Fibroblast of mammary gland (primary cell): ENCODE measurements around the gene OSBPL10.

Experiments used
- DNase-seq: peaks from one replicate; pipeline ENCODE4 v3.0.0-alpha.2; 2010; ENCODE audit warnings: low read depth
- H3K4me3 ChIP-seq: 2 replicates; pipeline ENCODE4 v1.5.1; 2011; ENCODE audit warnings: low read depth, mild to moderate bottlenecking, low read length, moderate library complexity; ENCODE audit not compliant: control insufficient read depth
- CTCF ChIP-seq: conservative IDR thresholded peaks from 2 replicates; pipeline ENCODE4 v1.5.1; 2011; ENCODE audit warnings: low read depth, low read length, inconsistent platforms; ENCODE audit not compliant: control insufficient read depth, insufficient read depth

Gene OSBPL10

GRCh38 chr3:31616711-31617110 lies 364.4 kb downstream of the OSBPL10 start:
- no peak overlapping the region for H3K4me3 ChIP-seq
- no peak for TF ChIP-seq CTCF
- DNase-seq, result no peak

DNA sequence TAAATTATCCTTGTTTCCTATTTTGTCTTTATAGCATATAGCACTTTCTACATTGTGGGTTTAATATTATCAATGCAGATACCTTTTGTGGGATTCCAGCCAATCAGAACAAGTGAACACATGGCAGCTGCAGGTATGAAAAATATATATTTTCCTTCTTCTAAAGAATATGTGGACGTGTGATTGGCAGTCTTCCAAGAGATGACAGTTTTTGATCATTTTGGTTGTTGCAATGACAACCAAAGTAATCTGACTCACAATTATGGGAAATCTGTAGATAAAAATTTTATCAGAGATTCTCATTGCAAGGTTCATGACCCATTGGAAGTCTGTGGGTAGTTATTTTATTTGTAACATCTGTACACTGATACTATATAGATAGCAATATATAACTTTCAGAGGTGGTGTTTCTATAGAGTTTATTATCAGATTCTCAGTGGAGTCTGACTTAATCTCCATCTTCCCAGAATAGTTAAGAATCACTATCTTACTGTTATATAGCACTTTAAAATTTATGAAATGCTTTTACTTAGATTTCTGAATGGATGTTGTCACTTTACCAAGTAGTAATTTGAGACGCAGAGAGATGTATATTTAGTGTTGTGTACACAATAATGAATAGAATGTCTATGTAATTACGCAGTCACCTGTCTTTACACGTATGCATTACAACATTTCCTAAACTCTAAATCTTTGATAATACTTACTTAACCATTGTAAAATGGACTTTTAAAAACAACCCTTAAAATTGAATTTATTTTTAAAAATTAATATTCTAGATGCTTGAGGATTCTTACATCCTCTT lies 365.8 kb downstream of the OSBPL10 start:
- H3K4me3 ChIP-seq, result no peak overlapping the region
- DNase-seq, result peak; percentile 14
- TF ChIP-seq CTCF, result no peak

DNA sequence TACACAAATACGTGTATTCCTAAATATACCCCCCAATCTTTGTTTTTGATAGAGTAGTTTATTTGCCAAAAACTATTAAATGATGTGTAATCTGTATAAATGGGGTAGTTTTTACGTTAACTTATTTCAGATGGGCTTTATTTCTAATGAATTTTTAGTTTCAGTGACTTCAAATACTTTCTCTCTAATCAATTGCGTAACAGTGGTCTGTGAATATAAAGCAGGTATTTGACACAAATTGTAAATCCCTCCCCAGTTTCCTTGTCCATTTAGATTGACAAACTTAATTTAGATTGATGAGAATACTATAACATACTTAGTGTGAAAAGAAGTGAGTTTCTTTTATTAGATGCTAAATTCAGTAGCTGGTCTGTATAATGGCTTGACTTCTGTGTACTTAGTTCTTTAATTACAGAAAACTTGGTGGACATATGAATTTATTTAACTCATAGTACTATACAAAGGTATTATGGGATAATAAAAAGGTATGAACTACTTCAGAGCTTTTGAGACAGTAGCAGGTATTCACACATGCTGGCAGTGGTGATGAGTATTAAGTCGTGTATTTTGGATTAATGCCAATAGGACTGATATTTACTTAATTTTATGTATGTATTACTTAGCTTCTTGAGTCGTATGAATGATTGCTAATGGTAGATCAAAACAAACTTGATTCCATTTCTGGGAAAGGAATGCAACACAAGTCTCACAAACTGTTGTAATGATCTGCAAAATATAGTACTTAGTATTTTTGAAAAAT lies 366.7 kb downstream of the OSBPL10 start:
- no peak for TF ChIP-seq CTCF
- DNase-seq, result peak; percentile 11
- H3K4me3 ChIP-seq, result no peak overlapping the region

DNA sequence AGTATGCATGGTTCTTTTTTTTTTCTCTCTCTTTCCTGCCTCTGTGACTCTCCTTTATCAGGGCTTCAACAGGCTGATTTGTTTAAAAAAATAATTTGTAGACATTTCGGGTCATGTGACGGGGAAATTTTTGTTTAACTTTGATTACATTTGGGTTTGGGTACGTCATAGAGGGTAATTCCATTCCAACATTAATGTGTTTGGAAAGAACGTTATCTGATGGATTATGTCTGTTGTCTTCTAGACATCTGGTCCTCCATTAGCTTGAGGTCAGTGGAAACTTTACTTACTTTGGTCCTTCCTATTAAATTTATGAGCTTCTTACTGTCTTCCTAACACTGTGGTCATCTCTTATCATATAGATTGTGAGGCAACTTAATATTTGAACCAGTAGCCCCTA lies 367.4 kb downstream of the OSBPL10 start:
- H3K4me3 ChIP-seq, result no peak overlapping the region
- TF ChIP-seq CTCF, result no peak
- DNase-seq, result no peak

- TF ChIP-seq CTCF, result no peak
- H3K4me3 ChIP-seq, result no peak overlapping the region
- DNase-seq, result no peak
Observed at GRCh38 chr3:31613177-31613576, 367.9 kb downstream of the OSBPL10 start.
